AG04449 (cell line): Measurements from ENCODE around the gene EEFSEC.

Experiments used
- CTCF ChIA-PET: fragments of 350-600 bp; formaldehyde crosslinking; extraction: SDS; loops from one replicate; lab custom pipeline; 2021; ENCODE audit warnings: antibody characterized with exemption; lab: Yijun Ruan, JAX
- POLR2A ChIA-PET: fragments of 400-600, 350-600 bp; formaldehyde crosslinking; extraction: SDS; loops from one replicate; lab custom pipeline; 2020; ENCODE audit warnings: antibody characterized with exemption, inconsistent platforms; lab: Yijun Ruan, JAX
- DNase-seq: peaks from one replicate; pipeline ENCODE4 v3.0.0-alpha.2; 2010; ENCODE audit warnings: low read depth, low spot score
- H3K4me3 ChIP-seq: 2 replicates; pipeline ENCODE4 v1.5.1; 2011; ENCODE audit warnings: low read depth, mild to moderate bottlenecking, control low read depth, low read length
- TF ChIP-seq, protein P1 (sequence below): IDR thresholded peaks from one replicate; pipeline ENCODE4 v1.5.1; 2011; ENCODE audit warnings: mild to moderate bottlenecking, moderate library complexity, low read length, control low read depth, inconsistent platforms; ENCODE audit not compliant: insufficient read depth; ENCODE audit errors: missing control alignments

Gene EEFSEC

DNA sequence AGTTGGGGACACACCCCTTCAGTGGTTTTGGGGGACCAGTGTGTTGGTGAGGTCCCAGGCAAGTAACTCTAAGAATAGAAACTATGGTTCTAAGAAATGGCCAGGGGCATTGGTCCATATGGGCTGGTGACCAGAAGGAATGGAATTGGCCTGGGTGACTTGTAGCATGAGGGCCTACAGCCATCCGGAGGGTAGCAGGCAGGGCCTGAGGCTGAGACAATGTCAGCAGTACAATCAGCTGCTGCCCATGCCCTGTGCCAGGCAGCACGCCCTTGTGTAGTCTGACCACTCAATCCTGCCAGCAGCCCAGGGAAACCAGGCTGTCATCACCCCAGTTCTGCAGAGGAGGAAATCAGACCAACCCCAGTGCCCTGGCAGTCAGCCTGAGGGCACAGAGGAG, 212.9 kb downstream of the EEFSEC start:
- ChIA-PET POLR2A (no interaction called here), CTCF (interaction anchor here (1.1 to 2.0 kb wide), 2 partner anchors 11 to 272 kb away, joined by 3 to 5 read pairs; no protein-coding TSS in a partner anchor)
- no peak for DNase-seq
- H3K4me3 ChIP-seq = no peak overlapping the region
- TF ChIP-seq, protein P1, sequence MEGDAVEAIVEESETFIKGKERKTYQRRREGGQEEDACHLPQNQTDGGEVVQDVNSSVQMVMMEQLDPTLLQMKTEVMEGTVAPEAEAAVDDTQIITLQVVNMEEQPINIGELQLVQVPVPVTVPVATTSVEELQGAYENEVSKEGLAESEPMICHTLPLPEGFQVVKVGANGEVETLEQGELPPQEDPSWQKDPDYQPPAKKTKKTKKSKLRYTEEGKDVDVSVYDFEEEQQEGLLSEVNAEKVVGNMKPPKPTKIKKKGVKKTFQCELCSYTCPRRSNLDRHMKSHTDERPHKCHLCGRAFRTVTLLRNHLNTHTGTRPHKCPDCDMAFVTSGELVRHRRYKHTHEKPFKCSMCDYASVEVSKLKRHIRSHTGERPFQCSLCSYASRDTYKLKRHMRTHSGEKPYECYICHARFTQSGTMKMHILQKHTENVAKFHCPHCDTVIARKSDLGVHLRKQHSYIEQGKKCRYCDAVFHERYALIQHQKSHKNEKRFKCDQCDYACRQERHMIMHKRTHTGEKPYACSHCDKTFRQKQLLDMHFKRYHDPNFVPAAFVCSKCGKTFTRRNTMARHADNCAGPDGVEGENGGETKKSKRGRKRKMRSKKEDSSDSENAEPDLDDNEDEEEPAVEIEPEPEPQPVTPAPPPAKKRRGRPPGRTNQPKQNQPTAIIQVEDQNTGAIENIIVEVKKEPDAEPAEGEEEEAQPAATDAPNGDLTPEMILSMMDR = no peak

GRCh38 chr3:128366652-128367051, 213.4 kb downstream of the EEFSEC start:
- TF ChIP-seq, protein P1 = no peak
- ChIA-PET CTCF (interaction anchor here (1.1 to 2.0 kb wide), 2 partner anchors 12 to 272 kb away, joined by 3 to 5 read pairs; no protein-coding TSS in a partner anchor), POLR2A (no interaction called here)
- no peak for DNase-seq
- no peak overlapping the region for H3K4me3 ChIP-seq

GRCh38 chr3:128367221-128367620, 213.9 kb downstream of the EEFSEC start:
- TF ChIP-seq, protein P1 = no peak
- H3K4me3 ChIP-seq = no peak overlapping the region
- ChIA-PET POLR2A (no interaction called here), CTCF (interaction anchor here (2.0 kb wide), 1 partner anchor 12 kb away, joined by 5 read pairs; no protein-coding TSS in a partner anchor)
- no peak for DNase-seq

- ChIA-PET CTCF (no interaction called here), POLR2A (no interaction called here)
- no peak for DNase-seq
- TF ChIP-seq, protein P1 = no peak
- H3K4me3 ChIP-seq = no peak overlapping the region
Observed at GRCh38 chr3:128367761-128368160, 214.5 kb downstream of the EEFSEC start.

DNA sequence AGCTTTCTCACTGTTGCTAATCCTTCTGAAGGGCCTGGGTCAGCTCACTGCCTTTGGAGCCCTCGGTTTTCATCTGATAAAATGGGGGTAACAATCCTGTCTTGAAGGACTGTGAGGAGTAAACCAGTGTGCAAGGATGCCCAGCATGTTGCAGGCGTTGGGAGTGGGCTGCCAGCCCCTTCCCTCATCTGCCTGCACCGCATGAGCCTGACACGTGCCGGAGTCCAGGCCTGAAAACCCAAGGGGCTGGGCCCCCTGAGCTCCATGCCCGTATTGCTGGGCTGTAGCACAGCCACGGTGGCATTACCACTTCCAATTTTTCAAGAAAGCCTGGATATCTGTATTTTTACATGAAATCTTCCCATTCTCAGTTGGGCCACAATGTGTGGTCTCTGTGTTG, 215.3 kb downstream of the EEFSEC start:
- CTCF ChIA-PET = no interaction called here
- TF ChIP-seq, protein P1 = no peak
- no peak for DNase-seq
- POLR2A ChIA-PET = no interaction called here
- no peak overlapping the region for H3K4me3 ChIP-seq

DNA sequence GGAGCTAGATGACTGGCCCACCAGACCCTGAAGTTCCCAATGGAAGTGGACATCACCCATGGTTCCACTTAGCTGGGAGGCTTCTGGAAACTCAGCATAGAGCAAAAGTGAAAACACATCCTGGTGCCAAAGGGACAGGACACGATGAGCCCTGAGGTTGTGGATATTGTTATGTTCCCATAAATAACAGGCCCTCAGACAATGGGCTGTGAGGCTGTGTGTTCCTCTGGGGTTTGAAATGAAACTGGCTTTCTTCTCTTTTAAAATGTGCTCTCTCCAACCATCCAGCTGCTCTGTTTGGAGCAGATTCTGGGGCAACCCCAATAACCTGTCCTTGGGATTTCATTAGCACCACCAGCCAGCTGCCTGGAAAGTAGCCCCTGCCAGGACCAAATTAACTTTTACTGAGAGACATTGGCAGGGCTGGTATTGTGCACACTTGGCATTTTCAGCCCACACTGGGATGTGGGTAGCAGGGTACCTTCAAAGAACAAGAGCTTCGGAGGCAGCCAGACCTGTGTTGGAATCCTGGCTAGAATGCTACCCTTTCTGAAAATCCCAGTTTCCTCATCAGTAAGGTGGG, 215.9 kb downstream of the EEFSEC start:
- TF ChIP-seq, protein P1 = no peak
- no peak overlapping the region for H3K4me3 ChIP-seq
- CTCF ChIA-PET = no interaction called here
- POLR2A ChIA-PET = no interaction called here
- DNase-seq = no peak
